ENCODE results near the gene ORAI3.
A peak's percentile ranks its signal among the peaks of the same experiment; 100 is the strongest.

Gene ORAI3

DNA sequence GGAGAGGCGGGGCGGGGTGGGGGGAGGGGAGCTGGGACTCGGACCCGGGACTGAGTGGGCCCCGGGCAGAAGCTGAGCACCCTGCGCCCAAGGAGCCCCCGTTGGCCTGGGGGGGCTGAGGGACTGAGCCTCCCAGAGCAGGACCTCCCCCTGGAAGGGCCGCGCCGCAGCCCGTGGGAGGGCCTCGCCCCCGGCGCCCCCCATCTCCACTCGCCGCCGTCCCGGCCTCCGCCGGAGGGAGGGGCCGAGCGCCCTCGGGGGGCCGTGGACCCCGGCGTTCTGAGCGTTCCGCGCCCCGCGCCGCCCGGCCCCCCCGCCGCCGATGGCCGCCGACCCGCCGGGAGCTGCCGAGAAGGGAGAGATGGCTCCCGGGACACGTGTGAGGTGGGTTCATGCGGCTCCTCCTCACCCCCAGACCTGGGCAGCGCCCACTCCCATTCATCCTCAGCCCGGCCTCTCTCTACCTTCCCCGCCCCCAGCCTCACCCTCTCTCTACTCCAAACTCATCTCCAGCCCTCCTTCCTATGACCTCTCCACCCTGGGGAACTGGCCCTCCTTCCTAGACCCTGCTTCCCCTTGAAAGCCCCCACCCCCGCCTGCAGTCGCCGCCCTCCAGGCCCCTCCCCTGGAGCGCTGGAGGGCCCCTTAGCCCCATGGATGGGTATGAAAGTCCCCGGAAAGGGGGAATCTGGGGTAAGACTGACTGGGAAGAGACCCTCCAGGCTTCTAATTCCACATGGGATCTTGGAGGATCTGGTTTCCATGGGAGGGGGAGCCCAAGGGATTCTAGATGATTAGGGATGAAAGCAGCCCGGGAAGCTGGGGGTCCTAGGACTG lies 24.6 kb upstream of the ORAI3 start:
- intact Hi-C loops (cut with DNase I; ENCODE audit: low total_unique reads) = loop anchor here (5.0 kb wide), 1 partner anchor 82 kb away; no protein-coding TSS in a partner anchor

DNA sequence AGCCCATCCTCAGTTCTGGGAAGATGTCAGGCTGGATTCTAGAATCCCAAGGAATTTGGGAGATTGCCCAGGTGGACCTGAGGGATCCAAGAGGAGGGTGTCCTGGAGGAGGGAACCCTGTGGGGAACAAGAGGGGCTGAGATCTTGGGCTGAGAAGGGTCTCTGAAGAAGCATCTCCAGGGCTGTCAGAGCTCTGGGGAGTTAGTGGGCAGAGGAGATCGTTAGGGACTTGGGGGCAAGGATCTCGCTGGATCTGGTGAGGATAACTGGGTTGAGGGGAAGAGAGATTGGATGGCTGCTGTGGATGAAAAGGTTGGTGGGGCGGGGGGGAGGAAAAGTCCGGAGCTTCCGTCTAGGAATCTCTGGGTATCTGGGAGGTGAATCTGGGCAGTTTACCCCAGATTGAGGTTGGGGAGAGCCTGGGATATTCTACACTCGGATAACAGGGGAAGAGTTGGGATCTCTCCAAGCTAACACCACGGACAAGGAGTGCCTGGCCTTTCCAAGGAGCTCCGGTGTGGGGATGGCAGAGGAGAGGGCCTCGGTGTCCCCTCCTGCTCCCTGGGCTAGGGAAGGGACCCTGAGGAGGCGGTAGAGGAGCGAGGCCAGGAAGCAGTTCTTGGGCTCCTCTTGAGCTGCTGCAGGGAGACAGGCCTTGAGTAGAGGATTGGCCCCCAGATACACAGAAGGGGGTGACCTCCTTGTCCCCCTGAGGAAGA lies 23.8 kb upstream of the ORAI3 start:
- TF ChIP-seq, protein P1, sequence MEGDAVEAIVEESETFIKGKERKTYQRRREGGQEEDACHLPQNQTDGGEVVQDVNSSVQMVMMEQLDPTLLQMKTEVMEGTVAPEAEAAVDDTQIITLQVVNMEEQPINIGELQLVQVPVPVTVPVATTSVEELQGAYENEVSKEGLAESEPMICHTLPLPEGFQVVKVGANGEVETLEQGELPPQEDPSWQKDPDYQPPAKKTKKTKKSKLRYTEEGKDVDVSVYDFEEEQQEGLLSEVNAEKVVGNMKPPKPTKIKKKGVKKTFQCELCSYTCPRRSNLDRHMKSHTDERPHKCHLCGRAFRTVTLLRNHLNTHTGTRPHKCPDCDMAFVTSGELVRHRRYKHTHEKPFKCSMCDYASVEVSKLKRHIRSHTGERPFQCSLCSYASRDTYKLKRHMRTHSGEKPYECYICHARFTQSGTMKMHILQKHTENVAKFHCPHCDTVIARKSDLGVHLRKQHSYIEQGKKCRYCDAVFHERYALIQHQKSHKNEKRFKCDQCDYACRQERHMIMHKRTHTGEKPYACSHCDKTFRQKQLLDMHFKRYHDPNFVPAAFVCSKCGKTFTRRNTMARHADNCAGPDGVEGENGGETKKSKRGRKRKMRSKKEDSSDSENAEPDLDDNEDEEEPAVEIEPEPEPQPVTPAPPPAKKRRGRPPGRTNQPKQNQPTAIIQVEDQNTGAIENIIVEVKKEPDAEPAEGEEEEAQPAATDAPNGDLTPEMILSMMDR (IDR thresholded peaks at IDR 0.05) = no peak
- Histone ChIP-seq H3K9me3 (no peaks in the 10 kb centered on the region), H3K4me3 (peak overlapping the region; percentile 82 to 97), H3K4me1 (peaks cover 0 to 38% (median 22%) of the 10 kb centered on the region in 4 donors), H3K27me3 (no peaks in the 10 kb centered on the region), H3K27ac (peak overlapping the region; percentile 89 to 98), H3K36me3 (peaks cover 0 to 41% (median 6%) of the 10 kb centered on the region in 3 donors)
- DNase-seq = no peak
- intact Hi-C loops (cut with DNase I; ENCODE audit: low total_unique reads) = loop anchor here (5.0 kb wide), 1 partner anchor 83 kb away; no protein-coding TSS in a partner anchor

More for the DNA sequence above, 24.6 kb upstream of the ORAI3 start:
- Histone ChIP-seq H3K27ac (peak overlapping the region; percentile 89 to 98), H3K36me3 (peaks cover 0 to 33% (median 0%) of the 10 kb centered on the region in 3 donors), H3K9me3 (no peaks in the 10 kb centered on the region), H3K4me1 (peaks cover 0 to 38% (median 22%) of the 10 kb centered on the region in 4 donors), H3K4me3 (peak overlapping the region; percentile 82 to 97), H3K27me3 (no peaks in the 10 kb centered on the region)
- peak in 1 of 2 donors; percentile 73 for DNase-seq
- TF ChIP-seq, protein P1 (IDR thresholded peaks at IDR 0.05) = no peak

DNA sequence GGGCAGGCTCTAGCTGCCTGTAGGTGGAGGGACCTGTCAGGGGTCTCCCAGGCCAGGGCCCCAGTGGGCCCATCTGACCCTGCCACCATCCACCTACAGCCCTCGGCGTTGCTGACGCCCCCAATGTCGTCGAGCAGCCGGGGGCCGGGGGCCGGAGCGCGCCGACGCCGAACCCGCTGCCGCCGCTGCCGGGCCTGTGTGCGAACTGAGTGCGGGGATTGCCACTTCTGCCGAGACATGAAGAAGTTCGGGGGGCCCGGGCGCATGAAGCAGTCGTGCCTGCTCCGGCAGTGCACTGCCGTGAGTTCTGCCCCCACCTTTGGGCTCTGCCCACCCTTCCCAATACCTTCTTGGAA lies 23.3 kb upstream of the ORAI3 start:
- Histone ChIP-seq H3K36me3 (peaks cover 4 to 46% (median 12%) of the 10 kb centered on the region in 3 donors), H3K27ac (peak overlapping the region in 1 of 2 donors; percentile 98), H3K27me3 (no peaks in the 10 kb centered on the region), H3K4me1 (peaks cover 0 to 38% (median 22%) of the 10 kb centered on the region in 4 donors), H3K9me3 (no peaks in the 10 kb centered on the region), H3K4me3 (no peak overlapping the region)
- intact Hi-C loops (cut with DNase I; ENCODE audit: low total_unique reads) = no loop called here
- DNase-seq = no peak
- TF ChIP-seq, protein P1 (IDR thresholded peaks at IDR 0.05) = no peak

DNA sequence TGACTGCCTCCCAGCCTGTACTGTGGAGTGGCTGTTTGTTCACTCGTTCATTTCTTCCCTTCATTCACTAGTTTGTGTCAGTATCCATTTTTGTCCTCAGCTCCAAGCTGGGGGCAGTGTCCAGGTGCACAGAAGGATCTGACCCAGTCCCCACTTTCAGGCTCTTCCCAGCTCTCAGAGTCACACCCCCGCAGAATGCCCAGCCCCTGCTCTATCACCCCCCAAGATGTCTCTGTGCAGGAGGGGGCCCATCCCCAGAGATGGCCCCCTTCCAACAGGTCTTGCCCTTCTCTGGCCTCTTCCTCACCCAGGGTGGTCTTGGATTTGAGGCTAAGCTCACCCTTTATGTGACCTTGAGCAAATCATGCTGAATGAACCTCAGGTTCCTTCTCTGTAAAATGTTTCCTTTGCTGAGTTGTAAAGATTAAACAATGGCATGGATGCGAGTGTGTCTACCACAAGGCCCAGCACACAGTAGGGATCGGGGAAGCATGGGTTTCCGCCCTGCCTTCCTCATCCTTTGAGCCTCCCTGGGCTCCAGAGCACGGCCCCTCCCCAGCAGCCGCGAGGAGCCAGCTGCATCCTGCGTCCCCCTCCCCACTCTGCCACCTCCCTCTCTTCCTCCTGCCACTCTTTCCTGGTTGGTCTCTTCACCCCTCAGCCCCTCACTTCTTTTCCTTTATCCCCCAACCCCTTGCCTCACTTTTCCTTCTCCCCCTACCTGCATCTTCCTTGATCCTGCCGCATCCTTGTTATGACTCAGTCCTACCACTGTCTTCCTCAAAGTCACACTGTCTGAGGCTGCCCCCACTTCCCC lies 22.7 kb upstream of the ORAI3 start:
- Histone ChIP-seq H3K4me3 (no peak overlapping the region), H3K4me1 (peaks cover 0 to 37% (median 20%) of the 10 kb centered on the region in 4 donors), H3K27me3 (no peaks in the 10 kb centered on the region), H3K9me3 (no peaks in the 10 kb centered on the region), H3K27ac (no peak overlapping the region), H3K36me3 (peaks cover 7 to 52% (median 18%) of the 10 kb centered on the region in 3 donors)
- TF ChIP-seq, protein P1 (IDR thresholded peaks at IDR 0.05) = no peak
- DNase-seq = no peak
- intact Hi-C loops (cut with DNase I; ENCODE audit: low total_unique reads) = no loop called here

Measured in tibial artery (tissue), 4 donors.